Activated CD4-positive, alpha-beta T cell treated with anti-CD3 and anti-CD28 coated beads, Interleukin-2, amount 10 ng/mL, durations not matched to agents 24 days and 14 days (primary cell): ENCODE data around the gene HBA1. TPM values are rescaled to one million over a fixed set of nuclear protein-coding genes. Genes with fewer than 3 reads are reported as not detected.
"Not testable (repeated sequence)": the region's sequence is repeated elsewhere in the genome, so short reads cannot be mapped to it uniquely, and the experiment has no call there.

Source experiments
- DNase-seq: peaks from one replicate; pipeline ENCODE4 v3.0.0; 2022
- H3K27ac Mint-ChIP-seq: one replicate; pipeline ENCODE4 v1.8.0; 2022; ENCODE audit warnings: mild to moderate bottlenecking, mixed read lengths
- H3K27me3 Mint-ChIP-seq: one replicate; pipeline ENCODE4 v1.8.0; 2022; ENCODE audit warnings: mixed read lengths
- H3K36me3 Mint-ChIP-seq: one replicate; pipeline ENCODE4 v1.8.0; 2022; ENCODE audit warnings: low read depth, mild to moderate bottlenecking, mixed read lengths
- H3K4me1 Mint-ChIP-seq: one replicate; pipeline ENCODE4 v1.8.0; 2021; ENCODE audit warnings: mixed read lengths
- H3K4me3 Mint-ChIP-seq: one replicate; pipeline ENCODE4 v1.8.0; 2022; ENCODE audit warnings: mild to moderate bottlenecking, moderate library complexity, mixed read lengths
- H3K9me3 Mint-ChIP-seq: one replicate; pipeline ENCODE4 v1.8.0; 2021; ENCODE audit warnings: mixed read lengths
- intact Hi-C: fragments of 100-400 bp; cut with micrococcal nuclease; formaldehyde crosslinking; loops from one replicate; pipeline ENCODE4 v1.15.1; 2023
- total RNA-seq: library from RNA; stranded (reverse); gene quantifications from 2 replicates; pipeline ENCODE4 v1.2.3, GENCODE V29; 2022

The HBA1 gene
- total RNA-seq, 1 donor from 2014 or later: not detected

- H3K4me3 Mint-ChIP-seq: peak overlapping the region; percentile 32
- DNase-seq: no peak
- H3K27ac Mint-ChIP-seq: no peak overlapping the region
These were observed 1.2 kb upstream of the HBA1 start for GRCh38 chr16:175011-175949.

GRCh38 chr16:176006-176405, 474 bp upstream of the HBA1 start:
- H3K36me3 Mint-ChIP-seq, H3K27ac Mint-ChIP-seq, H3K4me3 Mint-ChIP-seq, DNase-seq, H3K9me3 Mint-ChIP-seq, intact Hi-C loops: not testable (repeated sequence)
- Mint-ChIP-seq H3K4me1 (peaks cover 11% of the 10 kb centered on the region), H3K27me3 (peaks cover 52% of the 10 kb centered on the region)

More at GRCh38 chr16:175011-175949, 1.2 kb upstream of the HBA1 start:
- no peaks in the 10 kb centered on the region for H3K36me3 Mint-ChIP-seq
- peaks cover 13% of the 10 kb centered on the region for H3K4me1 Mint-ChIP-seq
- H3K27me3 Mint-ChIP-seq: peaks cover 58% of the 10 kb centered on the region
- no peaks in the 10 kb centered on the region for H3K9me3 Mint-ChIP-seq
- intact Hi-C loops: no loop called here

GRCh38 chr16:177394-177822, 928 bp downstream of the HBA1 start:
- Mint-ChIP-seq H3K36me3 (no peaks in the 10 kb centered on the region), H3K4me3 (peak overlapping the region; percentile 10), H3K4me1 (peaks cover 9% of the 10 kb centered on the region), H3K27ac (no peak overlapping the region), H3K27me3 (peaks cover 46% of the 10 kb centered on the region), H3K9me3 (no peaks in the 10 kb centered on the region)
- no peak for DNase-seq
- intact Hi-C loops: no loop called here

GRCh38 chr16:177981-178667, 1.6 kb downstream of the HBA1 start:
- no peaks in the 10 kb centered on the region for H3K9me3 Mint-ChIP-seq
- intact Hi-C loops: no loop called here
- H3K27me3 Mint-ChIP-seq: peaks cover 46% of the 10 kb centered on the region

GRCh38 chr16:178668-179015, 2.2 kb downstream of the HBA1 start:
- no peak overlapping the region for H3K4me3 Mint-ChIP-seq
- peaks cover 9% of the 10 kb centered on the region for H3K4me1 Mint-ChIP-seq
- H3K36me3 Mint-ChIP-seq: peaks cover 1% of the 10 kb centered on the region
- intact Hi-C loops: no loop called here
- H3K27ac Mint-ChIP-seq: no peak overlapping the region
- peaks cover 42% of the 10 kb centered on the region for H3K27me3 Mint-ChIP-seq
- no peaks in the 10 kb centered on the region for H3K9me3 Mint-ChIP-seq
- DNase-seq: no peak

More at GRCh38 chr16:177981-178667, 1.6 kb downstream of the HBA1 start:
- Mint-ChIP-seq H3K4me1 (peaks cover 9% of the 10 kb centered on the region), H3K27ac (no peak overlapping the region), H3K36me3 (peaks cover 1% of the 10 kb centered on the region), H3K4me3 (no peak overlapping the region)
- no peak for DNase-seq

GRCh38 chr16:179211-180092, 3.0 kb downstream of the HBA1 start:
- Mint-ChIP-seq H3K4me1 (peaks cover 8% of the 10 kb centered on the region), H3K9me3 (no peaks in the 10 kb centered on the region), H3K4me3 (peak overlapping the region; percentile 54), H3K36me3 (peaks cover 1% of the 10 kb centered on the region), H3K27ac (no peak overlapping the region), H3K27me3 (peaks cover 37% of the 10 kb centered on the region)
- no peak for DNase-seq
- intact Hi-C loops: loop anchor here (5.0 kb wide), 1 partner anchor 183 kb away; no protein-coding TSS in a partner anchor

- Mint-ChIP-seq H3K27me3 (peaks cover 30% of the 10 kb centered on the region), H3K27ac (no peak within 1 kb of the TSS), H3K4me1 (peaks cover 3% of the 10 kb centered on the region), H3K4me3 (peak within 1 kb of the TSS; percentile 54), H3K36me3 (peaks cover 4% of the 10 kb centered on the region), H3K9me3 (no peaks in the 10 kb centered on the region)
- peak; percentile 76 for DNase-seq
- intact Hi-C loops: loop anchor here (5.0 kb wide), 1 partner anchor 182 kb away; no protein-coding TSS in a partner anchor
These were observed 3.7 kb downstream of the HBA1 start, which contains the start of gene HBQ1 for GRCh38 chr16:180101-180675. TSS of gene HBQ1 (plus strand) at chr16:180459. CDS start at chr16:180487, 28 bp downstream.

- H3K27me3 Mint-ChIP-seq: peaks cover 25% of the 10 kb centered on the region
- intact Hi-C loops: loop anchor here (1.0 to 5.0 kb wide), 2 partner anchors 74 to 181 kb away; no protein-coding TSS in a partner anchor
- peaks cover 8% of the 10 kb centered on the region for H3K36me3 Mint-ChIP-seq
- no peak overlapping the region for H3K27ac Mint-ChIP-seq
- H3K4me3 Mint-ChIP-seq: peak overlapping the region; percentile 40
- no peaks in the 10 kb centered on the region for H3K4me1 Mint-ChIP-seq
- peak; percentile 96 for DNase-seq
- no peaks in the 10 kb centered on the region for H3K9me3 Mint-ChIP-seq
These were observed 4.4 kb downstream of the HBA1 start for GRCh38 chr16:180681-181564.

GRCh38 chr16:181565-182021, 5.1 kb downstream of the HBA1 start:
- no peak overlapping the region for H3K27ac Mint-ChIP-seq
- peaks cover 8% of the 10 kb centered on the region for H3K36me3 Mint-ChIP-seq
- H3K27me3 Mint-ChIP-seq: peaks cover 25% of the 10 kb centered on the region
- no peaks in the 10 kb centered on the region for H3K9me3 Mint-ChIP-seq
- H3K4me1 Mint-ChIP-seq: no peaks in the 10 kb centered on the region
- no peak overlapping the region for H3K4me3 Mint-ChIP-seq
- intact Hi-C loops: loop anchor here (1.0 to 5.0 kb wide), 2 partner anchors 74 to 181 kb away; no protein-coding TSS in a partner anchor
- DNase-seq: no peak

GRCh38 chr16:183005-183404, 6.5 kb downstream of the HBA1 start:
- no peaks in the 10 kb centered on the region for H3K9me3 Mint-ChIP-seq
- intact Hi-C loops: loop anchor here (5.0 kb wide), 1 partner anchor 179 kb away; no protein-coding TSS in a partner anchor
- DNase-seq: no peak
- H3K36me3 Mint-ChIP-seq: peaks cover 13% of the 10 kb centered on the region
- no peak overlapping the region for H3K4me3 Mint-ChIP-seq
- no peak overlapping the region for H3K27ac Mint-ChIP-seq
- H3K4me1 Mint-ChIP-seq: no peaks in the 10 kb centered on the region
- H3K27me3 Mint-ChIP-seq: peaks cover 16% of the 10 kb centered on the region

- Mint-ChIP-seq H3K4me1 (peaks cover 2% of the 10 kb centered on the region), H3K27me3 (no peaks in the 10 kb centered on the region), H3K36me3 (peaks cover 28% of the 10 kb centered on the region), H3K9me3 (no peaks in the 10 kb centered on the region), H3K4me3 (no peak overlapping the region), H3K27ac (no peak overlapping the region)
- DNase-seq: no peak
- intact Hi-C loops: no loop called here
These were observed 8.7 kb downstream of the HBA1 start for GRCh38 chr16:185213-185612.

- peaks cover 2% of the 10 kb centered on the region for H3K4me1 Mint-ChIP-seq
- no peak overlapping the region for H3K27ac Mint-ChIP-seq
- no peaks in the 10 kb centered on the region for H3K27me3 Mint-ChIP-seq
- H3K9me3 Mint-ChIP-seq: no peaks in the 10 kb centered on the region
- intact Hi-C loops: no loop called here
- DNase-seq: no peak
- H3K4me3 Mint-ChIP-seq: no peak overlapping the region
- peaks cover 31% of the 10 kb centered on the region for H3K36me3 Mint-ChIP-seq
These were observed 9.2 kb downstream of the HBA1 start for GRCh38 chr16:185691-186090.
